DOHH2 (cell line): ENCODE results near the gene SLC37A1.

Experiments used
- EZH2phosphoT487 ChIP-seq: fragments of 200-600 bp; sonication (generic); IDR thresholded peaks from 2 replicates; pipeline ENCODE4 v1.6.1; 2017; ENCODE audit warnings: borderline replicate concordance, mild to moderate bottlenecking, antibody characterized with exemption, low read length, moderate library complexity, mixed read lengths
- TF ChIP-seq, protein P1 (sequence below): fragments of 200-600 bp; sonication (generic); IDR thresholded peaks from one replicate; pipeline ENCODE4 v1.5.1; 2014; ENCODE audit warnings: antibody characterized with exemption, mild to moderate bottlenecking, low read depth, low read length; ENCODE audit not compliant: poor library complexity, severe bottlenecking

DNA sequence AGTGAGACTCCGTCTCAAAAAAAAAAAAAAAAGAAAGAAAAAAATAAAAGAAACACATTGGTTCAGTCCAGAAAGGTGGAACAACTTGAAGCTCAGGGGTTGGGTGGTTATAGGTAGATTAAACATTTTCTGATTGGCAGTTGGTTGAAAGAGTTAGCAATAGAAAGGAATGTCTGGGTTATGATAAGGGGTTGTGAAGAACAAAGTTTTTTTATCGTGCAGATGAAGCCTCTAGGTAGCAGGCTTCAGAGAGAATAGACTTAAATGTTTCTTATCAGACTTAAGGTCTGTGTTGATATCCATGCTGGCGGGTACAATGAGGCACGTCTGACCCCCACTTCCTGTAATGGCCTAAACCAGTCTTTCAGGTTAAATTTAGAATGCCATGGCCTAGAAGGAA, 94.8 kb downstream of the SLC37A1 start:
- TF ChIP-seq, protein P1, sequence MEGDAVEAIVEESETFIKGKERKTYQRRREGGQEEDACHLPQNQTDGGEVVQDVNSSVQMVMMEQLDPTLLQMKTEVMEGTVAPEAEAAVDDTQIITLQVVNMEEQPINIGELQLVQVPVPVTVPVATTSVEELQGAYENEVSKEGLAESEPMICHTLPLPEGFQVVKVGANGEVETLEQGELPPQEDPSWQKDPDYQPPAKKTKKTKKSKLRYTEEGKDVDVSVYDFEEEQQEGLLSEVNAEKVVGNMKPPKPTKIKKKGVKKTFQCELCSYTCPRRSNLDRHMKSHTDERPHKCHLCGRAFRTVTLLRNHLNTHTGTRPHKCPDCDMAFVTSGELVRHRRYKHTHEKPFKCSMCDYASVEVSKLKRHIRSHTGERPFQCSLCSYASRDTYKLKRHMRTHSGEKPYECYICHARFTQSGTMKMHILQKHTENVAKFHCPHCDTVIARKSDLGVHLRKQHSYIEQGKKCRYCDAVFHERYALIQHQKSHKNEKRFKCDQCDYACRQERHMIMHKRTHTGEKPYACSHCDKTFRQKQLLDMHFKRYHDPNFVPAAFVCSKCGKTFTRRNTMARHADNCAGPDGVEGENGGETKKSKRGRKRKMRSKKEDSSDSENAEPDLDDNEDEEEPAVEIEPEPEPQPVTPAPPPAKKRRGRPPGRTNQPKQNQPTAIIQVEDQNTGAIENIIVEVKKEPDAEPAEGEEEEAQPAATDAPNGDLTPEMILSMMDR, result no peak
- no peak for TF ChIP-seq EZH2phosphoT487
